Measurements from ENCODE around the gene TCN2.

TCN2 gene

GRCh38 chr22:30596199-30596598, 10.8 kb upstream of the TCN2 start:
- DNase-seq (ENCODE audit: insufficient read length, low spot score), result no peak
- no peak for FAIRE-seq
- no peak for TF ChIP-seq CTCF (IDR thresholded peaks at IDR 0.05; ENCODE audit: insufficient read depth, missing control alignments)

GRCh38 chr22:30596886-30597285, 10.1 kb upstream of the TCN2 start:
- DNase-seq (ENCODE audit: insufficient read length, low spot score), result no peak
- FAIRE-seq, result no peak
- TF ChIP-seq CTCF (IDR thresholded peaks at IDR 0.05; ENCODE audit: insufficient read depth, missing control alignments), result no peak

GRCh38 chr22:30598986-30599385, 8.0 kb upstream of the TCN2 start:
- TF ChIP-seq CTCF (IDR thresholded peaks at IDR 0.05; ENCODE audit: insufficient read depth, missing control alignments), result no peak
- DNase-seq (ENCODE audit: insufficient read length, low spot score) (no peak), FAIRE-seq (no peak)

GRCh38 chr22:30600921-30601320, 6.1 kb upstream of the TCN2 start:
- FAIRE-seq, result no peak
- TF ChIP-seq CTCF (IDR thresholded peaks at IDR 0.05; ENCODE audit: insufficient read depth, missing control alignments), result no peak
- no peak for DNase-seq (ENCODE audit: insufficient read length, low spot score)

- no peak for FAIRE-seq
- no peak for TF ChIP-seq CTCF (IDR thresholded peaks at IDR 0.05; ENCODE audit: insufficient read depth, missing control alignments)
- DNase-seq (ENCODE audit: insufficient read length, low spot score), result no peak
These were observed 5.5 kb upstream of the TCN2 start for GRCh38 chr22:30601464-30601863.

GRCh38 chr22:30602049-30602448, 4.9 kb upstream of the TCN2 start:
- TF ChIP-seq CTCF (IDR thresholded peaks at IDR 0.05; ENCODE audit: insufficient read depth, missing control alignments), result peak; percentile 39
- DNase-seq (ENCODE audit: insufficient read length, low spot score) (no peak), FAIRE-seq (no peak)

- FAIRE-seq (no peak), DNase-seq (ENCODE audit: insufficient read length, low spot score) (no peak)
- TF ChIP-seq CTCF (IDR thresholded peaks at IDR 0.05; ENCODE audit: insufficient read depth, missing control alignments), result no peak
These were observed 3.2 kb upstream of the TCN2 start for GRCh38 chr22:30603801-30604200.
